ENCODE results near the gene IQCH.
"Not testable (repeated sequence)": the region's sequence is repeated elsewhere in the genome, so short reads cannot be mapped to it uniquely, and the experiment has no call there.

- TF ChIP-seq CTCF (IDR thresholded peaks at IDR 0.05); POLR2A (IDR thresholded peaks at IDR 0.05); POLR2AphosphoS5 (IDR thresholded peaks at IDR 0.05; ENCODE audit: insufficient read depth in 1 of 2, low read depth in 1 of 2): not testable (repeated sequence)
Measured at GRCh38 chr15:67436351-67437250, 182.0 kb downstream of the IQCH start.

All from vagina (tissue), 2 donors.